ENCODE measurements around the gene FARS2.

Gene FARS2

GRCh38 chr6:5256952-5257351, 4.4 kb upstream of the FARS2 start:
- Histone ChIP-seq H2BK120ac (ENCODE audit: insufficient read depth, low read length, poor library complexity) (no peak overlapping the region), H2AK5ac (ENCODE audit: low read length) (no peak overlapping the region), H3K4me3 (ENCODE audit: low read depth, low read length) (no peak overlapping the region), H4K91ac (ENCODE audit: low read depth, low read length) (no peak overlapping the region), H4K12ac (ENCODE audit: low read depth, low read length) (no peak overlapping the region), H3K4me2 (ENCODE audit: low read length) (no peak overlapping the region), H3K36me3 (ENCODE audit: control insufficient read depth in 1 of 2, insufficient read depth in 2 of 2, low read length in 2 of 2) (peaks cover 0 to 4% of the 10 kb centered on the region in 2 experiments), H3K4ac (ENCODE audit: low read depth, low read length) (no peak overlapping the region), H3K27ac (ENCODE audit: low read depth, low read length) (no peak overlapping the region), H3K27me3 (ENCODE audit: insufficient read depth, low read length) (no peaks in the 10 kb centered on the region), H3K4me1 (ENCODE audit: control insufficient read depth in 1 of 2, insufficient read depth in 2 of 2, low read length in 2 of 2) (peaks cover 0 to 6% of the 10 kb centered on the region in 2 experiments), H3K79me1 (ENCODE audit: low read length) (peaks cover 7% of the 10 kb centered on the region), H2BK5ac (ENCODE audit: low read depth, low read length, poor library complexity) (no peak overlapping the region), H3K18ac (ENCODE audit: low read length) (no peak overlapping the region), H3K9ac (ENCODE audit: low read length) (no peak overlapping the region), H2AFZ (ENCODE audit: insufficient read depth, low read length, poor library complexity) (no peak overlapping the region), H2BK12ac (ENCODE audit: low read length) (no peak overlapping the region), H3K9me3 (ENCODE audit: insufficient read depth, low read depth, low read length) (no peaks in the 10 kb centered on the region), H3K23ac (ENCODE audit: low read length) (no peak overlapping the region), H4K8ac (ENCODE audit: low read depth, low read length) (no peak overlapping the region), H3K14ac (ENCODE audit: low read length) (no peak overlapping the region), H3K79me2 (ENCODE audit: control insufficient read depth, insufficient read depth, low read length, poor library complexity) (peaks cover 5% of the 10 kb centered on the region)
- 100% methylated on average over 1 of the region's 3 CpGs for WGBS (ENCODE audit: extremely low coverage, insufficient coverage, insufficient read length)
- DNase-seq: no peak

GRCh38 chr6:5257400-5257799, 3.9 kb upstream of the FARS2 start:
- Histone ChIP-seq H3K18ac (ENCODE audit: low read length) (no peak overlapping the region), H3K79me2 (ENCODE audit: control insufficient read depth, insufficient read depth, low read length, poor library complexity) (peaks cover 5% of the 10 kb centered on the region), H3K4me3 (ENCODE audit: low read depth, low read length) (no peak overlapping the region), H3K9ac (ENCODE audit: low read length) (no peak overlapping the region), H3K4me1 (ENCODE audit: control insufficient read depth in 1 of 2, insufficient read depth in 2 of 2, low read length in 2 of 2) (peaks cover 0 to 8% of the 10 kb centered on the region in 2 experiments), H3K9me3 (ENCODE audit: insufficient read depth, low read depth, low read length) (no peaks in the 10 kb centered on the region), H3K36me3 (ENCODE audit: control insufficient read depth in 1 of 2, insufficient read depth in 2 of 2, low read length in 2 of 2) (peaks cover 0 to 4% of the 10 kb centered on the region in 2 experiments), H3K4me2 (ENCODE audit: low read length) (no peak overlapping the region), H3K27ac (ENCODE audit: low read depth, low read length) (no peak overlapping the region), H2BK12ac (ENCODE audit: low read length) (no peak overlapping the region), H2BK120ac (ENCODE audit: insufficient read depth, low read length, poor library complexity) (no peak overlapping the region), H3K23ac (ENCODE audit: low read length) (no peak overlapping the region), H3K27me3 (ENCODE audit: insufficient read depth, low read length) (no peaks in the 10 kb centered on the region), H4K91ac (ENCODE audit: low read depth, low read length) (no peak overlapping the region), H3K79me1 (ENCODE audit: low read length) (peaks cover 7% of the 10 kb centered on the region), H3K4ac (ENCODE audit: low read depth, low read length) (no peak overlapping the region), H2AFZ (ENCODE audit: insufficient read depth, low read length, poor library complexity) (no peak overlapping the region), H4K8ac (ENCODE audit: low read depth, low read length) (no peak overlapping the region), H4K12ac (ENCODE audit: low read depth, low read length) (no peak overlapping the region), H3K14ac (ENCODE audit: low read length) (no peak overlapping the region), H2AK5ac (ENCODE audit: low read length) (no peak overlapping the region), H2BK5ac (ENCODE audit: low read depth, low read length, poor library complexity) (no peak overlapping the region)
- no CpG with 5 or more reads among the region's 8 CpGs for WGBS (ENCODE audit: extremely low coverage, insufficient coverage, insufficient read length)
- DNase-seq: no peak

- H3K4me1 ChIP-seq (ENCODE audit: control insufficient read depth in 1 of 2, insufficient read depth in 2 of 2, low read length in 2 of 2): peaks cover 0 to 8% of the 10 kb centered on the region in 2 experiments
- H3K4ac ChIP-seq (ENCODE audit: low read depth, low read length): no peak overlapping the region
- no peak overlapping the region for H2AK5ac ChIP-seq (ENCODE audit: low read length)
- no peak overlapping the region for H3K18ac ChIP-seq (ENCODE audit: low read length)
- DNase-seq: peak in 1 of 2 donors; percentile 24
- no peak overlapping the region for H3K23ac ChIP-seq (ENCODE audit: low read length)
- no peak overlapping the region for H2BK12ac ChIP-seq (ENCODE audit: low read length)
- no peak overlapping the region for H3K14ac ChIP-seq (ENCODE audit: low read length)
- peaks cover 0 to 4% of the 10 kb centered on the region in 2 experiments for H3K36me3 ChIP-seq (ENCODE audit: control insufficient read depth in 1 of 2, insufficient read depth in 2 of 2, low read length in 2 of 2)
- no peak overlapping the region for H3K27ac ChIP-seq (ENCODE audit: low read depth, low read length)
- H3K27me3 ChIP-seq (ENCODE audit: insufficient read depth, low read length): no peaks in the 10 kb centered on the region
- no peak overlapping the region for H3K4me3 ChIP-seq (ENCODE audit: low read depth, low read length)
- H2BK120ac ChIP-seq (ENCODE audit: insufficient read depth, low read length, poor library complexity): no peak overlapping the region
- no peak overlapping the region for H4K12ac ChIP-seq (ENCODE audit: low read depth, low read length)
- H2AFZ ChIP-seq (ENCODE audit: insufficient read depth, low read length, poor library complexity): no peak overlapping the region
- H3K9ac ChIP-seq (ENCODE audit: low read length): no peak overlapping the region
- H3K4me2 ChIP-seq (ENCODE audit: low read length): peak overlapping the region; percentile 9
- peaks cover 5% of the 10 kb centered on the region for H3K79me2 ChIP-seq (ENCODE audit: control insufficient read depth, insufficient read depth, low read length, poor library complexity)
- H2BK5ac ChIP-seq (ENCODE audit: low read depth, low read length, poor library complexity): no peak overlapping the region
- H4K8ac ChIP-seq (ENCODE audit: low read depth, low read length): no peak overlapping the region
- peaks cover 7% of the 10 kb centered on the region for H3K79me1 ChIP-seq (ENCODE audit: low read length)
- WGBS (ENCODE audit: extremely low coverage, insufficient coverage, insufficient read length): no CpG with 5 or more reads among the region's 3 CpGs
- no peak overlapping the region for H4K91ac ChIP-seq (ENCODE audit: low read depth, low read length)
- H3K9me3 ChIP-seq (ENCODE audit: insufficient read depth, low read depth, low read length): no peaks in the 10 kb centered on the region
These were observed 1.9 kb upstream of the FARS2 start for GRCh38 chr6:5259428-5259827.

- Histone ChIP-seq H3K9me3 (ENCODE audit: insufficient read depth, low read depth, low read length) (no peaks in the 10 kb centered on the region), H4K12ac (ENCODE audit: low read depth, low read length) (peak overlapping the region; percentile 69), H3K4me3 (ENCODE audit: low read depth, low read length) (peak overlapping the region; percentile 82), H3K4me1 (ENCODE audit: control insufficient read depth in 1 of 2, insufficient read depth in 2 of 2, low read length in 2 of 2) (peaks cover 0 to 8% of the 10 kb centered on the region in 2 experiments), H2AFZ (ENCODE audit: insufficient read depth, low read length, poor library complexity) (peak overlapping the region; percentile 9), H4K91ac (ENCODE audit: low read depth, low read length) (no peak overlapping the region), H3K4ac (ENCODE audit: low read depth, low read length) (peak overlapping the region; percentile 10), H3K18ac (ENCODE audit: low read length) (no peak overlapping the region), H2BK120ac (ENCODE audit: insufficient read depth, low read length, poor library complexity) (no peak overlapping the region), H3K27ac (ENCODE audit: low read depth, low read length) (no peak overlapping the region), H4K8ac (ENCODE audit: low read depth, low read length) (peak overlapping the region; percentile 58), H2AK5ac (ENCODE audit: low read length) (no peak overlapping the region), H2BK12ac (ENCODE audit: low read length) (no peak overlapping the region), H3K36me3 (ENCODE audit: control insufficient read depth in 1 of 2, insufficient read depth in 2 of 2, low read length in 2 of 2) (peaks cover 0 to 4% of the 10 kb centered on the region in 2 experiments), H3K9ac (ENCODE audit: low read length) (peak overlapping the region; percentile 33), H3K79me1 (ENCODE audit: low read length) (peaks cover 7% of the 10 kb centered on the region), H2BK5ac (ENCODE audit: low read depth, low read length, poor library complexity) (no peak overlapping the region), H3K27me3 (ENCODE audit: insufficient read depth, low read length) (no peaks in the 10 kb centered on the region), H3K4me2 (ENCODE audit: low read length) (peak overlapping the region; percentile 95), H3K79me2 (ENCODE audit: control insufficient read depth, insufficient read depth, low read length, poor library complexity) (peaks cover 5% of the 10 kb centered on the region), H3K14ac (ENCODE audit: low read length) (no peak overlapping the region), H3K23ac (ENCODE audit: low read length) (no peak overlapping the region)
- WGBS (ENCODE audit: extremely low coverage, insufficient coverage, insufficient read length): no CpG with 5 or more reads among the region's 22 CpGs
- DNase-seq: peak; percentile 60 to 82
These were observed 1.1 kb upstream of the FARS2 start for GRCh38 chr6:5260111-5260620.
